ENCODE data around the gene UBQLNL. TPM values are rescaled to one million over a fixed set of nuclear protein-coding genes. Genes with fewer than 3 reads are reported as not detected.

UBQLNL gene
- total RNA-seq, 1 experiment from 2014 or later, result 0.72 TPM

DNA sequence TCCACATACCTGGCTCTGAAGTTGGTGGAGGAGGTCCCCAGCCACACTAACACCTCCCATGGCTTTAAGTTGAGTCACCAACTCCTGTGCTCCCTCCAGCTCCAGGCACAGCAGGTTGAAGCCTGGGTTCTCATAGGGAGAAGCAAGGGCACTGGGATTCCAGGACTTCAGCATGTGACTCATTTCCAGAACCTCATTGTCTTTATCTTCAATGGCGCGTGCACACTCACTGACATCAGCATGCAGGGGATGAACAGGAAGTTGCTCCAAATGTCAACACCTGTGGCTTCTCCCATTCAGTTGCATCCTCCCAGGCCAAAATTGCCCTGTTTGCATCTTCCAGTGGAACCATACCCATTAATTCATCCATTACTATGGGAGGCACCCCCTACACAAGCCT, 5.8 kb upstream of the UBQLNL start:
- Histone ChIP-seq H3K4me1 (ENCODE audit: control insufficient read depth, insufficient read depth, low read length) (no peaks in the 10 kb centered on the region), H3K36me3 (ENCODE audit: control insufficient read depth, insufficient read depth, low read length) (no peaks in the 10 kb centered on the region), H3K9me3 (ENCODE audit: control insufficient read depth, insufficient read depth, low read depth, low read length) (no peaks in the 10 kb centered on the region), H3K27me3 (ENCODE audit: control insufficient read depth, insufficient read depth, low read length) (peaks cover 5% of the 10 kb centered on the region; the same call in 1 of the 2 replicates), H3K27ac (ENCODE audit: low read length) (no peak overlapping the region), H3K4me3 (ENCODE audit: low read depth in 2 of 2, low read length in 2 of 2) (no peak overlapping the region)
- ATAC-seq, result no peak
- no TSS peak for BruUV-seq (replicated peaks)
- intact Hi-C loops (cut with micrococcal nuclease; ENCODE audit: unreplicated experiment) (no loop called here), in situ Hi-C loops (cut with HindIII; ENCODE audit: low pct_unique_long_range_greater_than_20kb, low sequenced_read_pairs) (no loop called here)
- no peak for DNase-seq (ENCODE audit: low read depth, low spot score)
- ChIA-PET POLR2A (no interaction called here), CTCF (no interaction called here)
- TF ChIP-seq POLR2AphosphoS5 (IDR thresholded peaks at IDR 0.05; ENCODE audit: low read depth, low read length), result no peak
- TF ChIP-seq TCF7L2 (IDR thresholded peaks at IDR 0.05; ENCODE audit: low read depth, low read length), result no peak
- TF ChIP-seq, protein P1, sequence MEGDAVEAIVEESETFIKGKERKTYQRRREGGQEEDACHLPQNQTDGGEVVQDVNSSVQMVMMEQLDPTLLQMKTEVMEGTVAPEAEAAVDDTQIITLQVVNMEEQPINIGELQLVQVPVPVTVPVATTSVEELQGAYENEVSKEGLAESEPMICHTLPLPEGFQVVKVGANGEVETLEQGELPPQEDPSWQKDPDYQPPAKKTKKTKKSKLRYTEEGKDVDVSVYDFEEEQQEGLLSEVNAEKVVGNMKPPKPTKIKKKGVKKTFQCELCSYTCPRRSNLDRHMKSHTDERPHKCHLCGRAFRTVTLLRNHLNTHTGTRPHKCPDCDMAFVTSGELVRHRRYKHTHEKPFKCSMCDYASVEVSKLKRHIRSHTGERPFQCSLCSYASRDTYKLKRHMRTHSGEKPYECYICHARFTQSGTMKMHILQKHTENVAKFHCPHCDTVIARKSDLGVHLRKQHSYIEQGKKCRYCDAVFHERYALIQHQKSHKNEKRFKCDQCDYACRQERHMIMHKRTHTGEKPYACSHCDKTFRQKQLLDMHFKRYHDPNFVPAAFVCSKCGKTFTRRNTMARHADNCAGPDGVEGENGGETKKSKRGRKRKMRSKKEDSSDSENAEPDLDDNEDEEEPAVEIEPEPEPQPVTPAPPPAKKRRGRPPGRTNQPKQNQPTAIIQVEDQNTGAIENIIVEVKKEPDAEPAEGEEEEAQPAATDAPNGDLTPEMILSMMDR (IDR thresholded peaks at IDR 0.05), result no peak
- no peak for TF ChIP-seq SIN3A (IDR thresholded peaks at IDR 0.05; ENCODE audit: borderline replicate concordance, insufficient read depth, low read depth, low read length)
- TF ChIP-seq, protein P2, sequence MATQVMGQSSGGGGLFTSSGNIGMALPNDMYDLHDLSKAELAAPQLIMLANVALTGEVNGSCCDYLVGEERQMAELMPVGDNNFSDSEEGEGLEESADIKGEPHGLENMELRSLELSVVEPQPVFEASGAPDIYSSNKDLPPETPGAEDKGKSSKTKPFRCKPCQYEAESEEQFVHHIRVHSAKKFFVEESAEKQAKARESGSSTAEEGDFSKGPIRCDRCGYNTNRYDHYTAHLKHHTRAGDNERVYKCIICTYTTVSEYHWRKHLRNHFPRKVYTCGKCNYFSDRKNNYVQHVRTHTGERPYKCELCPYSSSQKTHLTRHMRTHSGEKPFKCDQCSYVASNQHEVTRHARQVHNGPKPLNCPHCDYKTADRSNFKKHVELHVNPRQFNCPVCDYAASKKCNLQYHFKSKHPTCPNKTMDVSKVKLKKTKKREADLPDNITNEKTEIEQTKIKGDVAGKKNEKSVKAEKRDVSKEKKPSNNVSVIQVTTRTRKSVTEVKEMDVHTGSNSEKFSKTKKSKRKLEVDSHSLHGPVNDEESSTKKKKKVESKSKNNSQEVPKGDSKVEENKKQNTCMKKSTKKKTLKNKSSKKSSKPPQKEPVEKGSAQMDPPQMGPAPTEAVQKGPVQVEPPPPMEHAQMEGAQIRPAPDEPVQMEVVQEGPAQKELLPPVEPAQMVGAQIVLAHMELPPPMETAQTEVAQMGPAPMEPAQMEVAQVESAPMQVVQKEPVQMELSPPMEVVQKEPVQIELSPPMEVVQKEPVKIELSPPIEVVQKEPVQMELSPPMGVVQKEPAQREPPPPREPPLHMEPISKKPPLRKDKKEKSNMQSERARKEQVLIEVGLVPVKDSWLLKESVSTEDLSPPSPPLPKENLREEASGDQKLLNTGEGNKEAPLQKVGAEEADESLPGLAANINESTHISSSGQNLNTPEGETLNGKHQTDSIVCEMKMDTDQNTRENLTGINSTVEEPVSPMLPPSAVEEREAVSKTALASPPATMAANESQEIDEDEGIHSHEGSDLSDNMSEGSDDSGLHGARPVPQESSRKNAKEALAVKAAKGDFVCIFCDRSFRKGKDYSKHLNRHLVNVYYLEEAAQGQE (IDR thresholded peaks at IDR 0.05; ENCODE audit: insufficient read depth in 1 of 2, low read depth in 2 of 2, low read length in 1 of 2), result no peak

DNA sequence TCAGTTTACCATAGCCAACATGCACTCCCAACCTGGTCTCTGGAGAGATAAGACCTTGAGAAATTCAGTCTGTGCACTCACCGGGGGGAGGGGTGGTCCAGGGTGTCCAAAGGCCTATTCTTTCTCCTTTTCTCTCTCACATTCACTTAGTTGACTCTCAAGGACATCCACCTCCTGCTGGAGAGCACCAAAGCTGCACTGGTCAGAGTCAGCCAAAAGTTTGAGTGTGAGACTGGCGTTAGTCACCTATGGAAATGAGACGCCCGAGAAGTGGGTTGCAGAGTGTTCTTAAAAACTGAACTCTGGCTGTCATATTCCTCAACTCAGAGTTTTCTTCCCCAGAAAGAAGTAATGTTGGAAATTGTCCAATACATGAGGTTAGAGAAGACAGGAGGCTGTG, 5.0 kb upstream of the UBQLNL start:
- ChIA-PET POLR2A (no interaction called here), CTCF (no interaction called here)
- TF ChIP-seq TCF7L2 (IDR thresholded peaks at IDR 0.05; ENCODE audit: low read depth, low read length) (no peak), POLR2AphosphoS5 (IDR thresholded peaks at IDR 0.05; ENCODE audit: low read depth, low read length) (no peak)
- TF ChIP-seq, protein P2 (IDR thresholded peaks at IDR 0.05; ENCODE audit: insufficient read depth in 1 of 2, low read depth in 2 of 2, low read length in 1 of 2), result no peak
- Histone ChIP-seq H3K27me3 (ENCODE audit: control insufficient read depth, insufficient read depth, low read length) (peaks cover 5% of the 10 kb centered on the region; the same call in 1 of the 2 replicates), H3K27ac (ENCODE audit: low read length) (no peak overlapping the region), H3K36me3 (ENCODE audit: control insufficient read depth, insufficient read depth, low read length) (no peaks in the 10 kb centered on the region), H3K9me3 (ENCODE audit: control insufficient read depth, insufficient read depth, low read depth, low read length) (no peaks in the 10 kb centered on the region), H3K4me1 (ENCODE audit: control insufficient read depth, insufficient read depth, low read length) (no peaks in the 10 kb centered on the region), H3K4me3 (ENCODE audit: low read depth in 2 of 2, low read length in 2 of 2) (no peak overlapping the region)
- in situ Hi-C loops (cut with HindIII; ENCODE audit: low pct_unique_long_range_greater_than_20kb, low sequenced_read_pairs) (no loop called here), intact Hi-C loops (cut with micrococcal nuclease; ENCODE audit: unreplicated experiment) (no loop called here)
- DNase-seq (ENCODE audit: low read depth, low spot score) (no peak), ATAC-seq (no peak)
- BruUV-seq (replicated peaks), result no TSS peak

Data from Panc1 (cell line).